ENCODE results near the gene STAT5A. TPM values are rescaled to one million over a fixed set of nuclear protein-coding genes. Genes with fewer than 3 reads are reported as not detected.
"Not testable (repeated sequence)": the region's sequence is repeated elsewhere in the genome, so short reads cannot be mapped to it uniquely, and the experiment has no call there.

Gene STAT5A
- total and polyA plus RNA-seq, 12 donors: 8.2 to 28.5 (median 15.3) TPM

GRCh38 chr17:42252597-42253550 lies 35.4 kb upstream of the STAT5A start:
- no peaks in the 10 kb centered on the region for H3K36me3 ChIP-seq
- 59 to 64% methylated on average over 4 of the region's 4 CpGs for WGBS, 2 donors
- peak overlapping the region in 3 of 10 donors; percentile 9 to 99 (median 19) for H3K27ac ChIP-seq
- peaks cover 4 to 83% (median 47%) of the 10 kb centered on the region in 9 donors for H3K4me1 ChIP-seq
- DNase-seq: no peak
- H3K27me3 ChIP-seq: no peaks in the 10 kb centered on the region
- no peak for TF ChIP-seq CTCF (IDR thresholded peaks at IDR 0.05)
- no peaks in the 10 kb centered on the region for H3K9me3 ChIP-seq
- intact Hi-C loops (cut with DNase I): no loop called here
- H3K4me3 ChIP-seq: no peak overlapping the region
- ATAC-seq: no peak

- peaks cover 4 to 76% (median 41%) of the 10 kb centered on the region in 9 donors for H3K4me1 ChIP-seq
- TF ChIP-seq CTCF (IDR thresholded peaks at IDR 0.05): no peak
- intact Hi-C loops (cut with DNase I): no loop called here
- no peaks in the 10 kb centered on the region for H3K27me3 ChIP-seq
- H3K36me3 ChIP-seq: no peaks in the 10 kb centered on the region
- H3K4me3 ChIP-seq: no peak overlapping the region
- WGBS, 2 donors: 96 to 100% methylated on average over 5 of the region's 5 CpGs
- H3K27ac ChIP-seq: peak overlapping the region in 3 of 10 donors; percentile 9 to 99 (median 19)
- ATAC-seq (no peak), DNase-seq (no peak)
- H3K9me3 ChIP-seq: no peaks in the 10 kb centered on the region
Measured at GRCh38 chr17:42253578-42253977, 34.7 kb upstream of the STAT5A start.

GRCh38 chr17:42255445-42255844 lies 32.9 kb upstream of the STAT5A start:
- DNase-seq (no peak), ATAC-seq (no peak)
- no peak for TF ChIP-seq CTCF (IDR thresholded peaks at IDR 0.05)
- peak overlapping the region in 1 of 10 donors; percentile 2 for H3K27ac ChIP-seq
- WGBS, 2 donors: 96 to 97% methylated on average over 8 of the region's 8 CpGs
- H3K27me3 ChIP-seq: no peaks in the 10 kb centered on the region
- H3K4me1 ChIP-seq: peaks cover 0 to 57% (median 27%) of the 10 kb centered on the region in 9 donors
- intact Hi-C loops (cut with DNase I): no loop called here
- no peak overlapping the region for H3K4me3 ChIP-seq
- no peaks in the 10 kb centered on the region for H3K36me3 ChIP-seq
- no peaks in the 10 kb centered on the region for H3K9me3 ChIP-seq

GRCh38 chr17:42260318-42260717 lies 28.0 kb upstream of the STAT5A start:
- WGBS, 2 donors: 92 to 95% methylated on average over 6 of the region's 6 CpGs
- TF ChIP-seq CTCF (IDR thresholded peaks at IDR 0.05): no peak
- Histone ChIP-seq H3K36me3 (no peaks in the 10 kb centered on the region), H3K9me3 (no peaks in the 10 kb centered on the region), H3K27ac (no peak overlapping the region), H3K4me3 (no peak overlapping the region), H3K27me3 (no peaks in the 10 kb centered on the region), H3K4me1 (peaks cover 0 to 15% (median under 1%) of the 10 kb centered on the region in 9 donors)
- intact Hi-C loops (cut with DNase I): no loop called here
- ATAC-seq: no peak
- DNase-seq: no peak

GRCh38 chr17:42264366-42264765 lies 23.9 kb upstream of the STAT5A start:
- WGBS, 2 donors: no CpG with 5 or more reads among the region's 4 CpGs
- H3K27ac ChIP-seq; intact Hi-C loops (cut with DNase I); H3K9me3 ChIP-seq; H3K4me3 ChIP-seq; ATAC-seq; H3K36me3 ChIP-seq; DNase-seq; H3K27me3 ChIP-seq: not testable (repeated sequence)
- H3K4me1 ChIP-seq: peaks cover 0 to 24% (median 0%) of the 10 kb centered on the region in 9 donors
